Activated CD4-positive, alpha-beta T cell treated with anti-CD3 and anti-CD28 coated beads, Interleukin-2, Interleukin-4, amounts not matched to agents 100 ng/mL and 50 ng/mL, durations not matched to agents 16 hours and 8 hours (primary cell): ENCODE measurements around the gene CDH22.

Source experiments
- DNase-seq: peaks from one replicate; pipeline ENCODE4 v3.0.0-alpha.2; 2020; ENCODE audit warnings: low spot score

Gene CDH22

DNA sequence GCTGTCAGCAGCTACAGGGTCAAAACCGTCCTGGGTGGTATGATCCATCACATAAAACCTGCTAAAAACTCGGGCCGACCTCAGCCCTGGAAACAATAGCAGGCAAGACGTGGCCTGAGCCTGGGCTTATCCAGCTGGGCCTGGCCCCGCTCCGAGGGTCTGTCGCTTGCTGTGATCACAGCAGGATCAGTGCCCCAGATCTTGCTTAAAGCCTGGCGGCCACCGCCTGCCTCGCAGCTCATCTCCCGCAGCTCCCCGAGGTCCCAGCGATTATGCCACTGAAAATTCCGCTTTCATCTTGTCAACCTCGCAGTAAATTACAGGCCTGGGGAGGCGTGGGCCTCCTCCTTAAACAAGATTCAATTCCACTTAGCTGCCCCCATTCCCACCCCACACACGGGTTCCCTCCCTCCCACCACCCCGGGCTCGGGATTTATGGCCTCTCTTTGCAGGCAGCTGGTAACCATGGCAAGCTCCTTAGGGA lies 40.1 kb downstream of the CDH22 start:
- DNase-seq = no peak

DNA sequence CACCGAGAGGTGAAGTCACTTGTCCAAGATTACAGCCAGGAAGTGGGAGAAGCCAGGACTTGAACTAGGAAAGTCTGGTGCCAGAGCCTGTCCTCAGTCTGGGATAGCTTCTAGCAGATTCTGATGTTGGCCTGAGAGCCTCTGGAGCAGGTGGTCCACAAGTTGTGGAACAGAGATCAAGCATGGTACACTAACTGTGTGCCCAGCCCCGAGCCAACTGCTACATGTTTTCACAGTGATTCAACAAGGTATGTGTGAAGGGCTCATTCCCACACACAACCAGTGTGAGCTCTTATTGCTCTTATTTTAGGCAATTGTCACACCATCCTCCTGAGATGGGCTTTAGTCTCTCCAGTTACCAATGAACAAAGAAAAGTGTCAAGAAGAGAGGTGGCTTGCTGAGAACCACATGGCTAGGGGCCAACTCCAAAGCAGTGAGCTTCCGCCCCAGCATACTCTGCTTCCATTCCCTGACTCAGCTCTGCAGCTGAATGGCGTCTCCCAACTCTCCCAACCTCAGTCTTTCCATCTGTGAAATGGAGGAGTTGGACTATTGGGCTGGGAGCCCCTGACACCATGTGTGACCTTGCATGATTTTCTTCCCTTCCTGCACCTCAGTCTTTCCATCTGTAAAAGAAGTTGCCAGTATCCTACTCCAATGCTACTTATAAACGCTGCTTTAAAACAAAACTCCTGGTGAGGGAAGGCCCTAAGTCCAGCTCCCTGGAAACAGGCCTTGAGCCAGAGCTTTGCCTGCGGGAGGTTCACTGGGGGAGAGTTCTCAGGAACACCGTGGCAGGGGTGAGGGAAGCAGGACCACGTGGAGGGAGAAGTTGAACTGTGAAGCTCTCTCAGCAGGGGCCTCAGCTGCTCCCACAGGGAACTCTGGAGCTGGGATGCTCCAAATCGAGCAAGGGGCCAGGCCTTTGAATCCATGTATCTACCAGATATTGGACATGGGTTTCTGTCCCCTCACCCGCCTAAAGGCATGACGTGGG lies 40.9 kb downstream of the CDH22 start:
- DNase-seq = no peak

DNA sequence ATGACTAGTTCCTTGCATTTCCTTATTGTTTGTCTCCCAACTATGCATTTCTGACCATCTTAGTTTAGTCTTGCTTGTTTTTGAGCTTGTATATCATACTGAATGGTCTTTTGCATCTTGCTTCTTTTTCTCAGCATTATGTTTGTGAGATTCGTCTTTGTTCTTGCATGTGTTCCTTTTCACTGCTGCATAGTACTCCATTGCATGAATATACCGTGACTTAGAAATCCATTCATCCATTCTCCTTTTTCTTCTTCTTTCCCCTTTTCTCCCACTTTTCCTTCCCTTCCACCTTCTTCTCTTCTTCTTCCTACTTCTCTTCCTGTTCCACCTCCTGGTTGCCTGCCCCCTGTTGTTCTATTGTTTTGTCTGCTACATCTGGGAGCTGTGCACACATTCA lies 42.8 kb downstream of the CDH22 start:
- DNase-seq = no peak

DNA sequence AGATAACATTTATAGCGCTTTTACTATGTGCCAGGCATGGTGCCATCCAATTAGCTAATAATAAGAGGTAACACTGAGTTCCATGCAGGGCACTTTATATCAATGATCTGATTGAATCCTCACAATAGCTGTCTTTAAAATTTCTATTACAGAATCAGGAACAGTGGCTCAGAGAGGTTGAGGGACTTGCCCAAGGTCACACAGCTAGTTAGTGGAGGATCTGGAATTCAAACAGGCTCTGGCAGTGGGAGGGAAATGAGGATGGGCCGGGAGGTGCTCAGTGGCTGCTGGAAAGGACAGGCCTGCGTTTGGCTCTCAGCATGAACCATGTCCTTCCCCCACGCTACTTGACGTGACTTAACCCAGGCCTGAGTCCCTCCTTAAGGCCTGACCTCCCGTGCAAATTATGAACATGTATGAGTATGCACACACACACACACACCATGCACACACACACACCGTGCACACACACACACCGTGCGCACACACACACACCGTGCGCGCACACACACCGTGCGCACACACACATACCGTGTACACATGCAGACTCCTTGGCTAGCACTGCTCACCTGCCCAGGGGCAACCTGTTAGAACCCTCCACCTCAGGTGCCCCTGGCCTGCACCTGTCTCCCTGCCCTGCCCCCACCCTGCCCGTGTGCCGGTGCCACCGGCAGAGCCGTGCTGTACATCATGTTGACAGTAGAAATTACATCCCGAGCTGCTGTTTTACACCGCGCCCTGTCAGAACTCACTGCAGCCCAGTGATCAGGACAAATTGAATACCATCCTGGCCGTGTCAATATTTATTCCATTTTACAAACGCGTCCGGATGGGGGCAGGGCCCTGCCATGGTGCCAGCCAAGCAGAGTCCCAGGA lies 43.7 kb downstream of the CDH22 start:
- no peak for DNase-seq

DNA sequence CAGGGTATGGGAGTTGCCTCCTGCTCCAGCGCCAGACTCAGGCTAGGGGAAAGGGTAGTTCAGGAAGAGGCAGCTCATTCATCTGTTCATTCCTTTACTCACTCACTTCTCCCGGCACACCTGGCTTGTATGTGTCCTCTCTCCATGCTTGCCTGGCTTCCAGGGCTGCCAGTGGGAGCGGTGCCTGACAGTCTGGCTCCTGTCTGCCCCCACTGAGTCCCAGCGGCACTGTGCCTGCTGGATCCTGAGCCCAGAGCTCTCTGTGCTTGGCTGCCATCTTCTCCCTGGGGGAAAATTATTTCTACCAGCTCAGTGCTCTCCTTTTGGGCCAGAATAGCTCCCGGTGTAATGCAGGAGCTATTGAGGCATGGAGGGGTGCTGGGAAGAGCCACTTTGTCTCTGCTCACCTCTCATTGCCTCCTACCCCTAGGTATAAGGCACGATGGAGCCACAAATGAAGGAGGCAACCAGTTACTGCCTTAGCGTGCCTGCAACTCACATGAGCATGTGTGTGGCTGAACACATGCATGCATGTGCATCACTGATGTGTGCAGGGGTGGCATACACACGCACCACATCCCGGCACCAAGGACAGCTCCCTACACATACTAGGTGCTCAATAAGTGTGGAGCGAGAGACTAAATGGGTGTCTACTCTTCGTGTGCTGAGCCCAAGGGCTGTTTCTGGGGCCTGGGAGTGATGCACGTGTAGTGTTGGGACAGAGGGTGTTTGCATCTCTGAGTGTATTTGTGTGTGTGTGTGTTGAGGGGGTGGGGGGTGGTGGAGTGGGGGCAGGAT lies 46.6 kb downstream of the CDH22 start:
- DNase-seq = no peak

DNA sequence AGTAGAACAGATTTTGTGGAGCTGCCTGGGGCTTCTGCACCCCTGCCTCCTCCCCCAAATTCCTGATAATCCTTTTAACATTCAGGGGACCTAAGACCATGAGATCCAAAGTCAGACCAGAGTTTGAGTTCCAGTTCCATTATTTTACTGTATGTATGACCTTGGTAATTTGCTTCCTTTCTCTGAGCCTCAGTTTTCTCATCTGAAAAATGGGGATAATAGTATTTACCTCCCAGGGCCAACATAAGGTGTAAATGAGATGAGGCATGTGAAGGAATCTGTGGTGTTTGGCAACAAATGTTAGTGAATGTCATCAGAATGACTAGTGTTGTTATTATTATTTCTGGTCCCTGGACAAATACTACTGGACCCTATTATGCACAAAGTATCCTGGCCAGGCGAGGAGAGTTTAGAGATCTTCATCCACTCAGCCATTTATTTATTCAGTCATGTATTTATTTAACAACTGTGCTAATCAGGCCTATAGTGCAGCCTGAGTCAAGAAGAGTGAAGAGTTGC lies 47.3 kb downstream of the CDH22 start:
- DNase-seq = no peak

DNA sequence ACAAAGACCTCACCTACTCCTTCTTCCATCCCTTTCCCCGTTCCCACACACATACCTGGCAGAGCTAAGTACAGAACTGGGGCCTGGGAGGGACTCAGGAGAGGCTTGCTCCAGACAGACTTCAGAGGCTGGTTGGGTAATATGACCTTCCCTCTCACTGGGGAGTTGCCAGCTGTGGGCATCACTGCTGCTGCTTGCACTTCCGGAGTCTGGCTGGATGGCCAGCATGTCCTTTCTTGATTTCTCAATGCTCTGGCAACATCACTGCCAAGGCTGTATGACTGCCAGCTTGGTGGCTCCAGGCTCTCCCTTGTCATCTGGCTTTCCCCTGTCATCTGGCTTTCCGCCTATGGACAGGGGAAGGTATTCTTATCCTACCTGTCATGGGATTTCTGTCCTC lies 47.8 kb downstream of the CDH22 start:
- DNase-seq = no peak

DNA sequence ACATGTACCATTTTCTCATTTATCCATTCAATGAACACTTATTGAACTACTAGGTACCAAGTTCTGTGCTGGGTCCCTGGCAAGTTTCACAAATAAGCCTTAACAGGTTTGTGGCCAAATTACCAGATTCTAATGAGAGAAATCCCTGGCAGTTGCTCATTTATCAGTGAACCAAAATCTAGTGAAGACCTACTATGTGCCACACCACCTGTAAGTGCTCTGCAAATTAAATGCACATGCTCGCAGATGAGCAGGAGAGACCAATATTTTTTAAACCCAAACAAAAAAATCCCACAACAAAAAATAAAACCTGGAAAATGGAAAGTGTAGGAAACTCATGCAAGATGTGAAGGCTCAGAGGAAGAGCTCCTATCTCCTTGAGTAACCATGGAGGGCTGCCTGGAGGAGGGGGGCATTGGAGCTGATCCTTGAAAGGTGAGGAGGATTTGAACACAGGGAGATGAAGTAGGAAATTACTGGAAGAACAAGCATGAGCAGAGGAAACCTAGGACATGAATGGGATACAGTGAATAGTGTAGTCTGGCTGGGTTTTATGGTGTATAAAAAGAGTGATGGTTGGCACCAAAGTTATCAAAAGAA lies 48.9 kb downstream of the CDH22 start:
- DNase-seq = no peak

DNA sequence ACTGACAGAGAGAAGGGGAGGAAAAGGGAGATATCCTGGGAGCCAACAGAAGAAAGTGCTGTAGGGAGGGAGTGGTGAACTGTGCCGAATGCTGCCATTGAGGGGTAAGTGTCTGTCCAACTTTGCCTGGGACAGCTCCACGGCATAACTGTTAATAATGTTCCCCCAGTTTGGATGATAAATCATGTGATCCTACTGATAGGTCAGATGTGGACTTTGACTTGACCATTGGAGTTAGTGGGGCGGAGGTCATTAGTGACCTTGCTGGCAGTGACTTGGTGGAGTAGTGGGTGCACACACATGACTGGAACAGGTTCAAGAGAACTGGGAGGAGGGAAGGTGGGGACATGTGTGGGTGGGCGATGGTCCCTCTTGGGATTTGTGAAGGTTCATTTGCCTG lies 50.4 kb downstream of the CDH22 start:
- no peak for DNase-seq

DNA sequence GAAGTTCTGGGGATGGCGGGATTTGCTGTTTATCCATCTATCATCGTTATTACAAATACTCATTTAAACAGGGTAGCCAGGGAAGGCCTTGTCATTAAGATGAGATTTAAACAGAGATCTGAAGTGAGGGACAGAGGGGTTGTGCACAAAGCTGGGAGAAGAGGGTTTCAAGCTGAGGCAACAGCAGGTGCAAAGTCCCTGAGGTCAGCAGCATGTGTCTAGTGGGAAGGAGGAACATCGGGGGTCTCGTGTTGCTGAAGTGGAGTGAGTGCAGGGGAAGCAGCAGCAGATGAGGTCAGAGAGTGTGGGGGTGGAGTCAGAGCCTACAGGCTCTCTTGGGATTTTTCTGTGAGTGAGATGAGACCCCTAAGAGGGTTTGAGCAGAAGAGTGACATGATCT lies 52.0 kb downstream of the CDH22 start:
- DNase-seq = no peak

DNA sequence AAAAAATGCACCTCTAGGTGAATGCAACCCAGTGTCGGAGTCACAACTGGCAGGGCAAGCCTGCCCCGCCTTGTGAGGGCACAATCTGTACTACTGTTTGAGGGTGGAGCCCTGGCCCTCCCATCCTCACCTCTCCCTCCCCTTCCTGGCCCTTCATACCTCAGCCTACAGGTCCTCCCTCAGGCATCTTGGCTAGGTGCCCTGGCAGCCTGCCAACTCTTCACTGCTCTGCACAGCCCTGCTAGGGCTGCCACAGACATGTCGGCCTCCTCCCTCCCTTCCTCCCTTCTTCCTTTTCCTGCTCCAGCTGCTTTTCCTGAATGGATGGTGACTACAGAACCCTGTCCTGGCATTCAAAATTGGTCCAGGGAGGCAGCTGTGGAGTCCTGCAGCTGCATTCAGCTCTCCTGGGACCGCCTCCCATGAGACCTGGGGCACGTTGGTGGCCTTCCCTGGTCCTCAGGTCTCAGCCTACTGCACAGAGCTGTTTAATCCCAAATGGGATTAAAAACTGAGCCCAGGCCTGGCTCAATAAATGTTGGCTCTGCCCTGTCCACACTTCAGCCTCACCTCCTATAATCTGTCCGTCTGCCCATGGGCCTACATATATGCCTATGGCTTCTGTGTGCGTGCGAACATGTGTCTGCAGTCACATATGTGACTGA lies 52.7 kb downstream of the CDH22 start:
- DNase-seq = no peak

DNA sequence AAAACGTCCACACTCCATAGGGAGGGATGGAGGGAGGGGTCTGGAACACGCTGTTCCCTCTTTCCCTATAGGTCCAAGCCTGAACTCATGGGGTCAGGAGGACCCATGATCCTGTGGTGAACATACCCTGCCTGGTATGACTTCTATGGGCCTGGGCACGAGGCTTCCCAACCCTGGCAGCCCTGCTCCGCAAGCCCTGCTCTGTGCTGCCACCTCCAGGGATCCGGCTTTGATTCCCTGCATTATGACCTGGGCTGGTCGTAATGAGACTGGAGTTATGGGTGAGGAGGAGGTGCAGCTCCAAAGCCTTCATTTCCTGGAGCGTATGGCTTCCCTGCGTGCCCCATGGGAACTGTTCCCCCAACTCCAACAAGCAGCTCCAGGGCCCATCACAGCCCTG lies 54.9 kb downstream of the CDH22 start:
- DNase-seq = no peak

DNA sequence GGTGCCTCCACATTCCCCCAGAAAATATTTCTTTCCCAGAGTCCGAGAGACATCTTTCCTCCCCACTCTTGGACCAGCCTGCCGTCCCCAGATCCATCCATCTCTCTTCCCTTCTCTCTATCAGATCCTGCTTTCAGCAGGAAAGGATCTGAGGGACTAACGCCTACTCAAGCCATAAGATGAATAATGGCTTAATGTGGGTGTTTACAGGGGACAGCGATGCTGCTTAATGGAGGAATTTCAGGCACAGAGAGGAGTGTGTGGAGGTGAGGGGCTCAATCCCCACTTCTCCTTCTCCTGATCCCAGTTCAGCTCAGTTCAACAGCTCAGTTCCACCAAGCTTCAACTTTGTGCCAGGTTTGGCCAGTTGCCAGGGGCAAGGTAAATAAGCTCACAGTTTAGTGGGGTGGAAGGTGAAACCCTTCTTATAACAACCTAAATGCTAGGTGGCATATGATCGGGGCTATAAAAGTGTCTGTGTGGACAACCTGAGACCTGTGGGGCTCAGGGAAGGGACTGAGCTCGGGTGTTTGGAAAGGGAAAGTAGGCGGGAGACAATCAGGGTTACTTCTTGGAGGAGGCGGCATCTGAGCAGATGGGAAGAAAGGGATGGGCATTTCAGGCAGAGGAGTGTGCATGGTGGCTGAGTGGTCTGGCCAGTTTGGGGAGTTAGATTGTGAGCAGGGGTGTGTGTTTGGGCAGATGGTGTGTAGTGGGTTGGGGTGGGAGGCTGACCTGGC lies 55.8 kb downstream of the CDH22 start:
- DNase-seq = no peak

DNA sequence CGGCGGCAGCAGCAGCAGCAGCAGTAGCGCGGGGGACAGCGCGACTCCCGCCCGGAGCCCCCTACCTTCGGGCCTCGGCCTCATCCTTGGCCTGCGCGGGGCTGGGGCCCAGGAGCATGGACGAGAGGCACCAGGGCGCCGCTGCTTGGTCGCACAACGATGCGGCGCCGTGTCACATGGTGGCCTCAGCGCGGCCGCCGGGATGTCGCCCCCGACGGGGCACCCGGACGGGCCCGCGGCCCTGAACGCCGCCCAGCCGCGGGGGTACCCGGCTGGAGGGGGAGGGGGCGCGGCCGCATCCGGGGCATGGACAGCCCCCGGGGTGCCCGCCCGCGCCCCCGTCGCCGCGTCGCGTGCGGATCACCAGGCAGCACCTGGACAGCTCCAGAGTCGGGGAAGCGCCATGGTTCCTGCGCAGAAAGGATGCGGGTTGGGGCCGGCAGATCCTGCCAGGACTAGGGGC lies 57.1 kb downstream of the CDH22 start:
- DNase-seq = no peak

DNA sequence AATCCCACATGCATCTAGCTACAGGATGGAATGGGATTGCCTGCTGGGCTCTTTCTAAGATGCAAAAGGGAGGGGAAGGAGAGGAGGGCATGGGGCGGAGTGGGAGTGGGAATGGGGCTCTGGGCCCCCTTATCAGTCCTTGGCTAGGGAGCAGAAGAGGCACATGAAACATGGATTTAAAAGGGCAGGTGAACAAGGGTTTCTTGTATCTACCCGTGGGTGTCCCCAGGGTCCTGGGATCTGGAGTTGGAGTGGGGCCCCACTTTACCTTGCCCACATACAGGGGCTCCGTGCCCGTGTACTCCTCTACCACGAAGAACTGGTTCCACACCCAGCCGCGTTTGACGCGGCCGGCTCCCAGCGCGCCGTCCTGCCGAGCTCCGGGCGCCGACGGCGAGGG lies 57.5 kb downstream of the CDH22 start:
- DNase-seq = no peak

DNA sequence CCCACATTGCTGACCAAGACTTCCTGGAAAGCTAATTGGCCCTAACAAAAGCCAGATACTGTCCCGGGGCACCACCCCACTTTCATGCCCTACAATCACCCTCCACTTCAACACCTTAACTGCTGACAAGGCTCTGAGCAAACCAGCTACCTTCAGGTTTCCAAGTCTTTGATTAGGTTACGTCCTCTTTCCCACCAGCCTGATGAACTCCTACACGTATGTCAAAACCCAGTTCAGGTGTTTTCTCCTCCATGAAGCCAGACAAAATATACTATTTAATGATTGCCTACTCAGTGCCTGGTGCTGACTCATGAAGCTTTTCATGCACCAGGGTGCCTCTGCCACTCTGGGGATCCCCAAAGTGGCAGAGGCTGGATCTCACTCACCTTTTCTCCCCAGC lies 58.6 kb downstream of the CDH22 start:
- no peak for DNase-seq

DNA sequence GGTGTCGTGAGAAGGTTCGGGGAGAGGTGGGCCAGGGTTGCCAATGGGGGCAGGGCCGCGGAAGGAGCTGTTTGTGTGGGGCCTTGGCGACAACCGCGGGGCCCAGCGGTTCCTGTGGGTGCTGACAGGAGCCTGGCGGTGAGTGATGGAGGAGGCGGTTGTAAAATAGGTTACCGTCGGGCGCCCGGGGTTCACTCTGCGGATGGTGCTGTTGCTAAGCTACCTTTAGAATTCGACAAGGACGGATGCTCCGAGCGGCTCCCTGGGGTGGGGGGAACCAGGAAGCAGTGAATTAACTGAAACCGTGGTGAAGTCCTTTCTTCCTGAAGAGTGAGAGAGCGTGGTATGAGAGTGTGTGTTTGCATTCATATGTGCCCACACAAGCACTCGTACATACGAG lies 61.7 kb downstream of the CDH22 start:
- no peak for DNase-seq

DNA sequence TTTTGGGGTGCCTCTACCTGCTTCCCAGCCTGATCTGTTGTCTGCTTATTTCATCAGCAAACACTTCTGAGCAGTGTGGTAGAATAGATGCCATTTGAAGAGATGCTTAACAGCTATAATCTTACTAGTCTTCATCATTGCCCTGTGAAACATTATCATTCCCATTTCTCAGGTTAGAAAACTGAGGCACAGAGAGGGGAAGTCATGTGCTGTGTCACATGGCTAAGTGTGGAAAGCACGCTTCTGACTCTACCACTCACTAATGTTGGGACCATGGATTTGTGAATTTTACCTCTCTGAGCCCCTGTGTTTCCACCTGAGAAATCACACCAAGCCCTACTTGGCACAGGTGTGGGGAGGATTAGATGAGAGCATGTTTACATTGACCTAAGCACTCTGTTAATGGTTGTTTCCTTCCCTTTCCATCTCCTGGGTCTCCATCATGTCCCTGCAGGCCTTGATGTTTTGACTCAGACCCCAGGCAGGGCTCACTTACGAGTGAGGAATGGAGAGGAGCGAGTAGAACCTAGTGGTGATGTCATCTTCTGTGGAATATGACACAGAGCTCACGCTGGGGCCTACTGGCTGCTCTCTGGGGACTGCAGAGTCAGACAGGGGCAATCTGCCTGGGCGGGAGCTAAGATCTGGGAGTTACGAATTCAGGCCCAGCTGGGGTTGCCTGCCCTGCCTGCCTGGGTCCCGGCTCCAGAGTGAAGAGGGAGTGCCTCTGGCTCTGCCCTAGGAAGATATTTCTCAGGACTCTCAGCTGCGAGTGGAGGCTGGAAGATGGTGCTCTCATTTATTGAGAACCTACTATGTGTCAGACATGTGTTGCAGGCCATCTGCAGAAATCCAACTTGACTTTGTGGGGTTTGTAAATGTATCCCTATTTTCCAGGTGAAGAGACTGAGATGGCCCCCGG lies 64.3 kb downstream of the CDH22 start:
- no peak for DNase-seq

DNA sequence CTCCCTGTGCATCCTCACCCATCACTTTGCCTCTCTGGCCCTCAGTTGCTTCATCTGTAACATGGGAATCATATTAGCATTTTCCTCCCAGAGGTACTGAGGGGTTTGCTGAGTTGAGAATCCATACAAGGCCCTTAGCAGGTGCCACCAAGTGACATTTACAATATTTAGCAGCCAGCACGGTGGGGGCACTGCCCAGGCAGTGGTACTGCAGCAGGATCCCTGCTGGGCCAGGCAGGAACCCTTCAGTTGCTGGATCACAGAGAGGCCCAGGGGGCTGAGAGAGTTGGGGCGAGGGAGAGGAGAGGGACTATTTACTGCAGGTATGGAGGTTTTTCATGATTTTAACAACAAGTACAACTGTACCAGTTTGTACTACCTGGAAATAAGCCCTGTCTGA lies 65.9 kb downstream of the CDH22 start:
- DNase-seq = no peak
